OCI-LY1 (cell line): ENCODE results near the gene POFUT1.

Experiments used
- H2AFZ ChIP-seq: fragments of 200-600 bp; sonication (generic), shearing (Covaris generic); 2 replicates; pipeline ENCODE4 v1.6.0; 2014; ENCODE audit warnings: antibody characterized with exemption, mild to moderate bottlenecking, low read length
- H3F3A ChIP-seq: fragments of 200-600 bp; sonication (generic), shearing (Covaris generic); 2 replicates; pipeline ENCODE4 v1.6.0; 2014; ENCODE audit warnings: mild to moderate bottlenecking, antibody characterized with exemption, low read length, moderate library complexity; ENCODE audit not compliant: insufficient read depth
- H3K27ac ChIP-seq: fragments of 200-600 bp; sonication (generic); 2 replicates; pipeline ENCODE4 v1.5.1; 2014; ENCODE audit warnings: low read length, mixed run types, mild to moderate bottlenecking, low read depth; ENCODE audit not compliant: poor library complexity, severe bottlenecking
- H3K27me3 ChIP-seq: fragments of 200-600 bp; sonication (generic); 2 replicates; pipeline ENCODE4 v1.6.0; 2014; ENCODE audit warnings: antibody characterized with exemption, mild to moderate bottlenecking, low read length, moderate library complexity; ENCODE audit not compliant: insufficient read depth
- H3K36me3 ChIP-seq: fragments of 200-600 bp; sonication (generic); 2 replicates; pipeline ENCODE4 v1.6.1; 2014; ENCODE audit warnings: mild to moderate bottlenecking, antibody characterized with exemption, low read length, moderate library complexity, mixed read lengths; ENCODE audit not compliant: insufficient read depth
- H3K4me1 ChIP-seq: fragments of 200-600 bp; sonication (generic); 2 replicates; pipeline ENCODE4 v1.5.1; 2014; ENCODE audit warnings: mild to moderate bottlenecking, low read length, moderate library complexity; ENCODE audit not compliant: insufficient read depth, severe bottlenecking
- H3K4me2 ChIP-seq: fragments of 200-600 bp; sonication (generic), shearing (Covaris generic); 2 replicates; pipeline ENCODE4 v1.6.1; 2014; ENCODE audit warnings: low read length
- H3K4me3 ChIP-seq: fragments of 200-600 bp; sonication (generic); 2 replicates; pipeline ENCODE4 v1.5.1; 2014; ENCODE audit warnings: low read length, low read depth, mild to moderate bottlenecking, mixed read lengths; ENCODE audit not compliant: poor library complexity, severe bottlenecking
- H3K79me2 ChIP-seq: fragments of 200-600 bp; shearing (Covaris generic); 2 replicates; pipeline ENCODE4 v1.6.1; 2016; ENCODE audit warnings: mixed run types, low read length, mixed read lengths; ENCODE audit not compliant: insufficient read depth
- H3K9ac ChIP-seq: fragments of 200-600 bp; sonication (generic), shearing (Covaris generic); 2 replicates; pipeline ENCODE4 v1.6.1; 2014; ENCODE audit warnings: mild to moderate bottlenecking, low read length, mixed read lengths
- H3K9me2 ChIP-seq: fragments of 200-600 bp; sonication (generic), shearing (Covaris generic); 2 replicates; pipeline ENCODE4 v1.6.1; 2014; ENCODE audit warnings: low read depth, mild to moderate bottlenecking, low read length, mixed read lengths
- H3K9me3 ChIP-seq: fragments of 200-600 bp; shearing (Covaris generic); 2 replicates; pipeline ENCODE4 v1.6.1; 2014; ENCODE audit warnings: low read length, mixed read lengths
- H4K20me1 ChIP-seq: fragments of 200-600 bp; sonication (generic), shearing (Covaris generic); 2 replicates; pipeline ENCODE4 v1.6.0; 2016; ENCODE audit warnings: mild to moderate bottlenecking, low read length; ENCODE audit not compliant: insufficient read depth
- EZH2 ChIP-seq: fragments of 200-600 bp; sonication (generic), shearing (Covaris generic); IDR thresholded peaks from 2 replicates; pipeline ENCODE4 v1.8.0; 2017; ENCODE audit warnings: borderline replicate concordance, mixed run types, mild to moderate bottlenecking, antibody characterized with exemption, low read length, moderate library complexity, mixed read lengths
- TF ChIP-seq, protein P1 (sequence below): fragments of 200-600 bp; sonication (generic), shearing (Covaris generic); IDR thresholded peaks from 2 replicates; pipeline ENCODE4 v1.5.1; 2017; ENCODE audit warnings: mild to moderate bottlenecking, antibody characterized with exemption, low read length, moderate library complexity, mixed read lengths

The POFUT1 gene

DNA sequence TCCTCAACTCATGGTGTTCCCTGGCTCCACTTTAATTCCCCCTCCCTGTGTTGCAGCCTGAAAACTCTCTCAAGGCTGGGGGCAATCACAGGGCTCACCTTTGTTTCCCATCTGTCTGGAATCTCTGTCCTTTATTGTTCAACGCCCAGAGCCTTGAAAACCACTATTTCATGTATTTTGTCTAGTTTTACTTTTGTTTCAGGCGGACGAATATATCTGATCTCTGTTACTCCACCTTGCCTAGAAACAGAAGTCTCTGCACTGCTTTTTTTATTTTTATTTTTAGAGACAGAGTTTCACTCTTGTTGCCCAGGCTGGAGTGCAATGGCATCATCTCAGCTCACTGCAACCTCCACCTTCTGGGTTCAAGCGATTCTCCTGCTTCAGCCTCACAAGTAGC, 27.7 kb upstream of the POFUT1 start:
- Histone ChIP-seq H3K36me3 (no peaks in the 10 kb centered on the region; the same call in 1 of the 2 replicates), H3K27ac (no peak overlapping the region), H3K79me2 (no peaks in the 10 kb centered on the region), H3K4me1 (no peaks in the 10 kb centered on the region), H2AFZ (no peak overlapping the region), H3K27me3 (no peaks in the 10 kb centered on the region), H3F3A (no peaks in the 10 kb centered on the region), H3K9me2 (no peaks in the 10 kb centered on the region), H3K9ac (no peak overlapping the region), H3K4me3 (no peak overlapping the region), H3K9me3 (no peaks in the 10 kb centered on the region), H3K4me2 (no peak overlapping the region), H4K20me1 (no peaks in the 10 kb centered on the region)
- TF ChIP-seq, protein P1, sequence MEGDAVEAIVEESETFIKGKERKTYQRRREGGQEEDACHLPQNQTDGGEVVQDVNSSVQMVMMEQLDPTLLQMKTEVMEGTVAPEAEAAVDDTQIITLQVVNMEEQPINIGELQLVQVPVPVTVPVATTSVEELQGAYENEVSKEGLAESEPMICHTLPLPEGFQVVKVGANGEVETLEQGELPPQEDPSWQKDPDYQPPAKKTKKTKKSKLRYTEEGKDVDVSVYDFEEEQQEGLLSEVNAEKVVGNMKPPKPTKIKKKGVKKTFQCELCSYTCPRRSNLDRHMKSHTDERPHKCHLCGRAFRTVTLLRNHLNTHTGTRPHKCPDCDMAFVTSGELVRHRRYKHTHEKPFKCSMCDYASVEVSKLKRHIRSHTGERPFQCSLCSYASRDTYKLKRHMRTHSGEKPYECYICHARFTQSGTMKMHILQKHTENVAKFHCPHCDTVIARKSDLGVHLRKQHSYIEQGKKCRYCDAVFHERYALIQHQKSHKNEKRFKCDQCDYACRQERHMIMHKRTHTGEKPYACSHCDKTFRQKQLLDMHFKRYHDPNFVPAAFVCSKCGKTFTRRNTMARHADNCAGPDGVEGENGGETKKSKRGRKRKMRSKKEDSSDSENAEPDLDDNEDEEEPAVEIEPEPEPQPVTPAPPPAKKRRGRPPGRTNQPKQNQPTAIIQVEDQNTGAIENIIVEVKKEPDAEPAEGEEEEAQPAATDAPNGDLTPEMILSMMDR, result no peak
- no peak for TF ChIP-seq EZH2

DNA sequence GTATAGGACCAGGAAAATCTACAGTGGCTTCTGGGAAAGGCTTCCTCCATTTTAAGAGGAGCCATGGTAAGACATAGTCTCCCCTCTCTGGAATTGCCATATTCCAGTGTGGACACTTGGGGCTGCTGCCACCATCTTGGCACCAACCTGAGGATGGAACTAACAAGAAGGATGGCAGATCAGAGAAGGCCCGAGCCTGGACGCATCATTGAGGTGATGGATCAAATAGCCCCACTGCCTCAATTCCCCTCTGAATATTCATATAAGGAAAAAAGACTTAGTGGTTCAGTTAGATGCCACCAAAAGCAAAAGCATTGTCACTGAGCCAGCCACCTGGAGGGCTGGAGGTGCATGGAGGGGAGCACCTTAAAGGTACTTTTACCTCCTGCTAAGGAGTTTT, 26.1 kb upstream of the POFUT1 start:
- H3K27ac ChIP-seq, result no peak overlapping the region
- TF ChIP-seq EZH2, result no peak
- TF ChIP-seq, protein P1, result no peak
- H3K9me2 ChIP-seq, result no peaks in the 10 kb centered on the region
- H3K4me1 ChIP-seq, result no peaks in the 10 kb centered on the region
- no peaks in the 10 kb centered on the region for H3F3A ChIP-seq
- H3K36me3 ChIP-seq, result no peaks in the 10 kb centered on the region; the same call in 1 of the 2 replicates
- no peaks in the 10 kb centered on the region for H3K27me3 ChIP-seq
- H3K4me3 ChIP-seq, result no peak overlapping the region
- H3K9ac ChIP-seq, result no peak overlapping the region
- no peaks in the 10 kb centered on the region for H3K79me2 ChIP-seq
- H3K4me2 ChIP-seq, result no peak overlapping the region
- H3K9me3 ChIP-seq, result no peaks in the 10 kb centered on the region
- no peak overlapping the region for H2AFZ ChIP-seq
- H4K20me1 ChIP-seq, result no peaks in the 10 kb centered on the region

DNA sequence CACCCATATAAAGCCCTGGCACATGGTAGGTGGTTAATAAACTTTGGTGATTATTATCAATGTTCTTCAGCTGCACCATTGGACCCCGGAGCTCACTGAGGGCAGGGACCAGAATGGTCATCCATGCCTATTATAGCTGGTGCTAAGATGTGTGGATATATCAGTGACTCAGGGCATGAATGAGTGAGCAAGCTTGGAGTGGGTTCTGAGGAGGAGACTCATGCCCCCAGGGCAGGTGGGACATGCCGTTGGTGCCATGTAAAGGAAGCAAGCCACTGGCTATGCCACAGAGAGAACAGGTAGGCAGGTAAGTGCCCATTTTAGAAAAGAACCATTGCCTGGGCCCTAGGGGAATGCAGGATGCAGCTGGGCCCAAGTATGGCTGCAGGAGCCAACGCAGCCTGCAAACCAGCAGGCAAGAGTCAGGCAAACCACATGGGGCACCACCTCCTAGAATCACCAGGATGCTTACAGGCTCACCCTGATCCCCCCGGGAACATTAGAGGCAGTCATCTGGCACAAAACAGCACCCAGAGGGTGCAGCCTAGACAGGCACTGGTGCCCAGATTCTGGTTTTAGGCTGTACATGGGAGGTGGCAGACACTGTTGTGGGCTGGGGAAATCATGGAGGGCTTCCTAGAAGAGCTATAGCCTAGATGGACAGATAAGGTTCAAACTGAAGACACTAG, 23.6 kb upstream of the POFUT1 start:
- Histone ChIP-seq H3F3A (no peaks in the 10 kb centered on the region), H3K9me3 (no peaks in the 10 kb centered on the region), H3K4me1 (no peaks in the 10 kb centered on the region), H3K79me2 (no peaks in the 10 kb centered on the region), H4K20me1 (no peaks in the 10 kb centered on the region), H3K27ac (no peak overlapping the region), H2AFZ (no peak overlapping the region), H3K27me3 (peaks cover 4% of the 10 kb centered on the region; the same call in 1 of the 2 replicates), H3K9ac (no peak overlapping the region), H3K4me3 (no peak overlapping the region), H3K9me2 (no peaks in the 10 kb centered on the region), H3K36me3 (no peaks in the 10 kb centered on the region; the same call in 1 of the 2 replicates), H3K4me2 (no peak overlapping the region)
- TF ChIP-seq EZH2, result no peak
- TF ChIP-seq, protein P1, result no peak
